MCF 10A (cell line): Measurements from ENCODE around the gene BAHCC1. TPM values are rescaled to one million over a fixed set of nuclear protein-coding genes. Genes with fewer than 3 reads are reported as not detected.

Experiments used
- BruUV-seq: library from RNA; stranded (reverse); fragments of 400-500 nt; replicated peaks from 2 replicates; lab custom pipeline; 2021; lab: Mats Ljungman, UMichigan
- CTCF ChIA-PET: fragments of 300-600 bp; sonication (Branson Sonifier 250); formaldehyde crosslinking; extraction: SDS; loops from one replicate; lab custom pipeline; 2021; ENCODE audit warnings: antibody characterized with exemption, inconsistent platforms; lab: Yijun Ruan, JAX
- POLR2A ChIA-PET: fragments of 300-600, 350-650 bp; sonication (Branson Sonifier 250); formaldehyde crosslinking; extraction: SDS; loops from one replicate; lab custom pipeline; 2020; ENCODE audit warnings: antibody characterized with exemption, inconsistent platforms; lab: Yijun Ruan, JAX
- DNase-seq: peaks from one replicate; pipeline ENCODE4 v3.0.0-alpha.2; 2018; ENCODE audit not compliant: unreplicated experiment
- H3K27ac Mint-ChIP-seq: one replicate; pipeline ENCODE4 v1.8.0; 2022; ENCODE audit warnings: mild to moderate bottlenecking, low read depth, mixed read lengths; ENCODE audit not compliant: unreplicated experiment
- H3K27me3 Mint-ChIP-seq: one replicate; pipeline ENCODE4 v1.8.0; 2022; ENCODE audit warnings: mixed read lengths; ENCODE audit not compliant: insufficient read depth, unreplicated experiment
- H3K36me3 Mint-ChIP-seq: one replicate; pipeline ENCODE4 v1.8.0; 2022; ENCODE audit warnings: mild to moderate bottlenecking, moderate library complexity, mixed read lengths; ENCODE audit not compliant: insufficient read depth, unreplicated experiment
- H3K4me1 Mint-ChIP-seq: one replicate; pipeline ENCODE4 v1.8.0; 2022; ENCODE audit warnings: mixed read lengths; ENCODE audit not compliant: insufficient read depth, unreplicated experiment
- H3K4me3 Mint-ChIP-seq: one replicate; pipeline ENCODE4 v1.8.0; 2022; ENCODE audit warnings: mild to moderate bottlenecking, moderate library complexity, mixed read lengths; ENCODE audit not compliant: unreplicated experiment
- H3K9me3 Mint-ChIP-seq: one replicate; pipeline ENCODE4 v1.8.0; 2022; ENCODE audit warnings: mixed read lengths; ENCODE audit not compliant: unreplicated experiment
- CTCF ChIP-seq: fragments of 200-600 bp; IDR thresholded peaks from one replicate; pipeline ENCODE4 v1.8.0; 2022; ENCODE audit warnings: antibody characterized with exemption, mild to moderate bottlenecking; ENCODE audit not compliant: unreplicated experiment
- intact Hi-C: fragments of 100-400 bp; cut with micrococcal nuclease; formaldehyde crosslinking; loops from 2 replicates; pipeline ENCODE4 v1.14.1; 2022
- total RNA-seq: library from RNA; stranded (reverse); gene quantifications from 2 replicates; pipeline ENCODE4 v1.2.3, GENCODE V29; 2022

BAHCC1 gene
- total RNA-seq, 1 experiment from 2014 or later: 7.4 TPM

- intact Hi-C loops: no loop called here
- DNase-seq: no peak
- POLR2A ChIA-PET: no interaction called here
- CTCF ChIA-PET: no interaction called here
- BruUV-seq: no TSS peak
- Mint-ChIP-seq H3K27me3 (no peaks in the 10 kb centered on the region), H3K9me3 (no peaks in the 10 kb centered on the region), H3K27ac (no peak overlapping the region), H3K4me1 (peaks cover 4% of the 10 kb centered on the region), H3K4me3 (no peak overlapping the region), H3K36me3 (no peaks in the 10 kb centered on the region)
- TF ChIP-seq CTCF: no peak
Observed at GRCh38 chr17:81471818-81472456, 76.7 kb downstream of the BAHCC1 start.

GRCh38 chr17:81473019-81473418 lies 77.8 kb downstream of the BAHCC1 start:
- Mint-ChIP-seq H3K27me3 (no peaks in the 10 kb centered on the region), H3K27ac (no peak overlapping the region), H3K4me3 (no peak overlapping the region), H3K4me1 (peaks cover 4% of the 10 kb centered on the region), H3K9me3 (no peaks in the 10 kb centered on the region), H3K36me3 (no peaks in the 10 kb centered on the region)
- TF ChIP-seq CTCF: no peak
- no TSS peak for BruUV-seq
- DNase-seq: no peak
- CTCF ChIA-PET: no interaction called here
- POLR2A ChIA-PET: no interaction called here
- intact Hi-C loops: no loop called here

GRCh38 chr17:81474958-81475357 lies 79.7 kb downstream of the BAHCC1 start:
- H3K4me1 Mint-ChIP-seq: peaks cover 4% of the 10 kb centered on the region
- H3K4me3 Mint-ChIP-seq: no peak overlapping the region
- no peaks in the 10 kb centered on the region for H3K9me3 Mint-ChIP-seq
- no peak overlapping the region for H3K27ac Mint-ChIP-seq
- intact Hi-C loops: no loop called here
- POLR2A ChIA-PET: no interaction called here
- no peak for TF ChIP-seq CTCF
- DNase-seq: no peak
- H3K36me3 Mint-ChIP-seq: no peaks in the 10 kb centered on the region
- BruUV-seq: no TSS peak
- H3K27me3 Mint-ChIP-seq: no peaks in the 10 kb centered on the region
- CTCF ChIA-PET: no interaction called here

- BruUV-seq: no TSS peak
- H3K4me1 Mint-ChIP-seq: peaks cover 4% of the 10 kb centered on the region
- intact Hi-C loops: no loop called here
Observed at GRCh38 chr17:81476097-81476496, 80.8 kb downstream of the BAHCC1 start.

More at GRCh38 chr17:81476097-81476496, 80.8 kb downstream of the BAHCC1 start:
- Mint-ChIP-seq H3K9me3 (no peaks in the 10 kb centered on the region), H3K27ac (no peak overlapping the region), H3K36me3 (no peaks in the 10 kb centered on the region), H3K27me3 (no peaks in the 10 kb centered on the region), H3K4me3 (no peak overlapping the region)
- POLR2A ChIA-PET: no interaction called here
- TF ChIP-seq CTCF: no peak
- CTCF ChIA-PET: interaction anchor here (0.9 kb wide), 1 partner anchor 36 kb away, joined by 3 read pairs; no protein-coding TSS in a partner anchor
- DNase-seq: no peak
